ENCODE data around the gene MTCH2. TPM values are rescaled to one million over a fixed set of nuclear protein-coding genes. Genes with fewer than 3 reads are reported as not detected.
"Not testable (repeated sequence)": the region's sequence is repeated elsewhere in the genome, so short reads cannot be mapped to it uniquely, and the experiment has no call there.

The MTCH2 gene
- polyA plus RNA-seq, 4 donors = 103 to 149 (median 127) TPM

DNA sequence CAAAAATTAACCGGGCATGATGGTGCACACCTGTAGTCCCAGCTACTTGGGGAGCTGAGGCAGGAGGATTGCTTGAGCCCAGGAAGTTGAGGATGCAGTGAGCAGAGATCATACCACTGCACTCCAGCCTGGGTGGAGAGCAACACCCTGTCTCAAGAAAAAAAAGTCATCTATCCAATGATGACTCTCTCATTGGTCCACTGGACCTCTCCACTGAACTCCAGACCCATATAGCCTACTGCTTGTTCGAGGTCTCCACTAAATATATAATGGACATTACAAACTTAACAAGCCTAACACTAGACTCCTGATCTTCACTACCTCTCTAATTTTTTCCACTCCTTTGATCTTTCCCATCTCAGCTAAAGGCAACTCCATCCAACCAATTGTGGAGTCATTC lies 33.5 kb upstream of the MTCH2 start:
- no peak overlapping the region for H3K27ac ChIP-seq (ENCODE audit: low read depth in 1 of 3, low read length in 2 of 3)
- DNase-seq = no peak
- no peak overlapping the region for H3K4me3 ChIP-seq (ENCODE audit: low read depth in 1 of 3, low read length in 3 of 3)
- no peaks in the 10 kb centered on the region for H3K36me3 ChIP-seq (ENCODE audit: control insufficient read depth in 3 of 3, insufficient read depth in 2 of 3, low read depth in 1 of 3, low read length in 3 of 3)
- H3K9me3 ChIP-seq (ENCODE audit: control insufficient read depth in 2 of 2, insufficient read depth in 1 of 2, low read depth in 1 of 2, low read length in 1 of 2) = no peaks in the 10 kb centered on the region
- H3K27me3 ChIP-seq (ENCODE audit: control insufficient read depth in 3 of 3, insufficient read depth in 3 of 3, low read length in 3 of 3) = no peaks in the 10 kb centered on the region
- 84 to 94% (median 84%) methylated on average over 2 of the region's 2 CpGs for WGBS, 3 donors
- no peaks in the 10 kb centered on the region for H3K4me1 ChIP-seq (ENCODE audit: control insufficient read depth in 3 of 3, insufficient read depth in 2 of 3, low read depth in 1 of 3, low read length in 2 of 3)
- FAIRE-seq = no peak

- no peak for DNase-seq
- no peak overlapping the region for H3K4me3 ChIP-seq (ENCODE audit: low read depth in 1 of 3, low read length in 3 of 3)
- no peaks in the 10 kb centered on the region for H3K27me3 ChIP-seq (ENCODE audit: control insufficient read depth in 3 of 3, insufficient read depth in 3 of 3, low read length in 3 of 3)
- FAIRE-seq = no peak
- no peaks in the 10 kb centered on the region for H3K9me3 ChIP-seq (ENCODE audit: control insufficient read depth in 2 of 2, insufficient read depth in 1 of 2, low read depth in 1 of 2, low read length in 1 of 2)
- H3K4me1 ChIP-seq (ENCODE audit: control insufficient read depth in 3 of 3, insufficient read depth in 2 of 3, low read depth in 1 of 3, low read length in 2 of 3) = no peaks in the 10 kb centered on the region
- 92 to 98% (median 93%) methylated on average over 5 of the region's 5 CpGs for WGBS, 3 donors
- H3K27ac ChIP-seq (ENCODE audit: low read depth in 1 of 3, low read length in 2 of 3) = no peak overlapping the region
- H3K36me3 ChIP-seq (ENCODE audit: control insufficient read depth in 3 of 3, insufficient read depth in 2 of 3, low read depth in 1 of 3, low read length in 3 of 3) = no peaks in the 10 kb centered on the region
These were observed 29.9 kb upstream of the MTCH2 start for GRCh38 chr11:47672283-47672730.

DNA sequence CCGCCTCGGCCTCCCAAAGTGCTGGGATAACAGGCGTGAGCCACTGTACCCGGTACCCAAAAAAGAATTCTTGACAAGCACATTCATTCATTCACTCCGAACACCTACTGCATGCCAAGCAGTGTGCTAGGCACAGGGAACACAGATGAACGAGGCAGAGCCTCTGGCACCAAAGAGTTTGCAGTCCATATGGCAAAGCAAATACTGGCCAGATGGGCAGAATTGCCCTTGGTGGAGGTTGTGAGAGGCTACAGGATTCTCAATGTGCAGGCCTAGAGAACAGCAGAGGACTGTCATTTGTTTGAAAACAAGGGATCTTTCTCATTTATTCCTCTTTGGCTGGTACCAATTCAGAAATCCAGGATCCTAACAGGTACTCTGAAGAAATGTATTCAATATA lies 27.5 kb upstream of the MTCH2 start:
- FAIRE-seq (no peak), DNase-seq (no peak)
- H3K4me1 ChIP-seq (ENCODE audit: control insufficient read depth in 3 of 3, insufficient read depth in 2 of 3, low read depth in 1 of 3, low read length in 2 of 3) = no peaks in the 10 kb centered on the region
- H3K36me3 ChIP-seq (ENCODE audit: control insufficient read depth in 3 of 3, insufficient read depth in 2 of 3, low read depth in 1 of 3, low read length in 3 of 3) = peaks cover 0 to 3% (median 0%) of the 10 kb centered on the region in 3 donors
- WGBS, 3 donors = 94 to 96% (median 96%) methylated on average over 6 of the region's 6 CpGs
- H3K27me3 ChIP-seq (ENCODE audit: control insufficient read depth in 3 of 3, insufficient read depth in 3 of 3, low read length in 3 of 3) = no peaks in the 10 kb centered on the region
- no peaks in the 10 kb centered on the region for H3K9me3 ChIP-seq (ENCODE audit: control insufficient read depth in 2 of 2, insufficient read depth in 1 of 2, low read depth in 1 of 2, low read length in 1 of 2)
- H3K4me3 ChIP-seq (ENCODE audit: low read depth in 1 of 3, low read length in 3 of 3) = no peak overlapping the region
- no peak overlapping the region for H3K27ac ChIP-seq (ENCODE audit: low read depth in 1 of 3, low read length in 2 of 3)

DNA sequence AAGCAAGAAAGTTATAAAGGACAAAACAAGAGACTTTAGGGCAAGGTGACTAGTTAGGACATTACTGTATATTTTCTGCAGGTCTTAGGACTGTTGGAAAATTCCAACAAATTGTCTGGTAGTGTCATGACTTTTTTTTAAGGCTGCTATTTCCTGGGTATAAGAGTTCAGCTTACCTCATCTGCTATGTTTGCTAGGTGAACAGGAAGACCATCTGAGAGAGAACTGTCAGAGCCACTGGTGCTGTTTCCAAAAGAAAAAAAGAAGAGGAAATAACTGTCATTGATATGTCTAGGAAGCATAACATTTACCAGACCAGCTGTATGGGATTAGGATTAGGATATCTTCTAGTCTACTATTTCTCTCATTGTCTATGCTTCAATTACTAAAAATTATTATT lies 26.3 kb upstream of the MTCH2 start:
- FAIRE-seq = no peak
- H3K36me3 ChIP-seq (ENCODE audit: control insufficient read depth in 3 of 3, insufficient read depth in 2 of 3, low read depth in 1 of 3, low read length in 3 of 3) = peaks cover 0 to 3% (median 0%) of the 10 kb centered on the region in 3 donors
- DNase-seq = no peak
- H3K4me1 ChIP-seq (ENCODE audit: control insufficient read depth in 3 of 3, insufficient read depth in 2 of 3, low read depth in 1 of 3, low read length in 2 of 3) = no peaks in the 10 kb centered on the region
- no peak overlapping the region for H3K4me3 ChIP-seq (ENCODE audit: low read depth in 1 of 3, low read length in 3 of 3)
- H3K27me3 ChIP-seq (ENCODE audit: control insufficient read depth in 3 of 3, insufficient read depth in 3 of 3, low read length in 3 of 3) = no peaks in the 10 kb centered on the region
- no peaks in the 10 kb centered on the region for H3K9me3 ChIP-seq (ENCODE audit: control insufficient read depth in 2 of 2, insufficient read depth in 1 of 2, low read depth in 1 of 2, low read length in 1 of 2)
- no peak overlapping the region for H3K27ac ChIP-seq (ENCODE audit: low read depth in 1 of 3, low read length in 2 of 3)

- Histone ChIP-seq H3K27ac (ENCODE audit: low read depth in 1 of 3, low read length in 2 of 3) (no peak overlapping the region), H3K27me3 (ENCODE audit: control insufficient read depth in 3 of 3, insufficient read depth in 3 of 3, low read length in 3 of 3) (no peaks in the 10 kb centered on the region), H3K9me3 (ENCODE audit: control insufficient read depth in 2 of 2, insufficient read depth in 1 of 2, low read depth in 1 of 2, low read length in 1 of 2) (no peaks in the 10 kb centered on the region), H3K36me3 (ENCODE audit: control insufficient read depth in 3 of 3, insufficient read depth in 2 of 3, low read depth in 1 of 3, low read length in 3 of 3) (peaks cover 0 to 3% (median 0%) of the 10 kb centered on the region in 3 donors), H3K4me3 (ENCODE audit: low read depth in 1 of 3, low read length in 3 of 3) (no peak overlapping the region), H3K4me1 (ENCODE audit: control insufficient read depth in 3 of 3, insufficient read depth in 2 of 3, low read depth in 1 of 3, low read length in 2 of 3) (no peaks in the 10 kb centered on the region)
- no peak for FAIRE-seq
- no peak for DNase-seq
- 79 to 95% (median 84%) methylated on average over 2 of the region's 2 CpGs for WGBS, 3 donors
These were observed 25.2 kb upstream of the MTCH2 start for GRCh38 chr11:47667555-47667954.

DNA sequence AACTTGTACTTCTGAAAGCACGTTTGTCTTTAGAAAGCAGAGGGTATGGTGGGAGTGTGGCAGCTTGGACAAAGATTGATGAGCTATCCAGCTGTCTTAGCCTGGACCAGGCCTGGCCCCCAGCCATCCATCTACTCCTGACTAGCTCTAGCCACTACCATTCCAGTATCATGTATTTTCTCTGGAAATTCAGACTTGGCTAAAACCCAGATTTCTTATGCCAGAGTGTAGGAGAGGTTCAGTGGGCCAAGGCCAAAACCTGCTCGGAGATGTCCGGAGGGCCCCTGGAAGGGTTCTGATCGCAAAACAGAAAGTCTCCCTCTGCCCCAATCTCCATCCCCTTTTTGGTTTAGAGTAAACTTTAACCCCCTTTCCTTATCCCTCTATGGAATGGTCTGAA lies 24.8 kb upstream of the MTCH2 start:
- no peaks in the 10 kb centered on the region for H3K9me3 ChIP-seq (ENCODE audit: control insufficient read depth in 2 of 2, insufficient read depth in 1 of 2, low read depth in 1 of 2, low read length in 1 of 2)
- peaks cover 0 to 3% (median 0%) of the 10 kb centered on the region in 3 donors for H3K36me3 ChIP-seq (ENCODE audit: control insufficient read depth in 3 of 3, insufficient read depth in 2 of 3, low read depth in 1 of 3, low read length in 3 of 3)
- no peak for FAIRE-seq
- DNase-seq = no peak
- H3K27me3 ChIP-seq (ENCODE audit: control insufficient read depth in 3 of 3, insufficient read depth in 3 of 3, low read length in 3 of 3) = no peaks in the 10 kb centered on the region
- WGBS, 3 donors = 81 to 100% (median 94%) methylated on average over 4 of the region's 4 CpGs
- H3K4me1 ChIP-seq (ENCODE audit: control insufficient read depth in 3 of 3, insufficient read depth in 2 of 3, low read depth in 1 of 3, low read length in 2 of 3) = no peaks in the 10 kb centered on the region
- H3K27ac ChIP-seq (ENCODE audit: low read depth in 1 of 3, low read length in 2 of 3) = no peak overlapping the region
- H3K4me3 ChIP-seq (ENCODE audit: low read depth in 1 of 3, low read length in 3 of 3) = no peak overlapping the region

GRCh38 chr11:47664936-47665335 lies 22.6 kb upstream of the MTCH2 start:
- not testable (repeated sequence) for DNase-seq; FAIRE-seq; H3K36me3 ChIP-seq (ENCODE audit: control insufficient read depth in 3 of 3, insufficient read depth in 2 of 3, low read depth in 1 of 3, low read length in 3 of 3); H3K27me3 ChIP-seq (ENCODE audit: control insufficient read depth in 3 of 3, insufficient read depth in 3 of 3, low read length in 3 of 3); H3K27ac ChIP-seq (ENCODE audit: low read depth in 1 of 3, low read length in 2 of 3); H3K4me3 ChIP-seq (ENCODE audit: low read depth in 1 of 3, low read length in 3 of 3); H3K4me1 ChIP-seq (ENCODE audit: control insufficient read depth in 3 of 3, insufficient read depth in 2 of 3, low read depth in 1 of 3, low read length in 2 of 3); H3K9me3 ChIP-seq (ENCODE audit: control insufficient read depth in 2 of 2, insufficient read depth in 1 of 2, low read depth in 1 of 2, low read length in 1 of 2)
- 94 to 96% (median 96%) methylated on average over 4 of the region's 4 CpGs for WGBS, 3 donors

DNA sequence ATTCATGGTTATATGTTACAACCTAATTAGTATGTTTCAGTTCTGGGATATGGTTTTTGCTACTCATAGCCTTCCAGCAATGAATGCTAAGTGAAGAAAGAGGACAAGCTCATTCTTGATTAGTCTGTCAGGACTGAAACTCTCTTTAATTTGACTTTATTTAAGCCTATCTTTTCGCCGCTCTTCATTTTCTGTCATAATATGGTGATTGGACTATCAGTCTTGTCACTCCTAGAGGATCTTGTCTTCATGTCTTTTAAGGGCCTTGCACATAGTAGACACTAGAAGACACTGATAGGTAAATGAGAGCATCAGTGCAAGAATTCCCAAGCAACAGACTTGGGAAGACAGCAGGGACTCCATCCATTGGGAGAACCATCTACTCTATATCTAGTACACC lies 18.9 kb upstream of the MTCH2 start:
- Histone ChIP-seq H3K27me3 (ENCODE audit: control insufficient read depth in 3 of 3, insufficient read depth in 3 of 3, low read length in 3 of 3) (no peaks in the 10 kb centered on the region), H3K4me1 (ENCODE audit: control insufficient read depth in 3 of 3, insufficient read depth in 2 of 3, low read depth in 1 of 3, low read length in 2 of 3) (no peaks in the 10 kb centered on the region), H3K9me3 (ENCODE audit: control insufficient read depth in 2 of 2, insufficient read depth in 1 of 2, low read depth in 1 of 2, low read length in 1 of 2) (no peaks in the 10 kb centered on the region), H3K27ac (ENCODE audit: low read depth in 1 of 3, low read length in 2 of 3) (no peak overlapping the region), H3K4me3 (ENCODE audit: low read depth in 1 of 3, low read length in 3 of 3) (no peak overlapping the region), H3K36me3 (ENCODE audit: control insufficient read depth in 3 of 3, insufficient read depth in 2 of 3, low read depth in 1 of 3, low read length in 3 of 3) (no peaks in the 10 kb centered on the region)
- WGBS, 3 donors = 92 to 100% (median 96%) methylated on average over 2 of the region's 2 CpGs
- FAIRE-seq = no peak
- DNase-seq = no peak

- no peak for FAIRE-seq
These were observed 16.9 kb upstream of the MTCH2 start for GRCh38 chr11:47659276-47659675.

More at GRCh38 chr11:47659276-47659675, 16.9 kb upstream of the MTCH2 start:
- 77 to 91% (median 90%) methylated on average over 4 of the region's 4 CpGs for WGBS, 3 donors
- Histone ChIP-seq H3K27ac (ENCODE audit: low read depth in 1 of 3, low read length in 2 of 3) (no peak overlapping the region), H3K4me1 (ENCODE audit: control insufficient read depth in 3 of 3, insufficient read depth in 2 of 3, low read depth in 1 of 3, low read length in 2 of 3) (no peaks in the 10 kb centered on the region), H3K27me3 (ENCODE audit: control insufficient read depth in 3 of 3, insufficient read depth in 3 of 3, low read length in 3 of 3) (no peaks in the 10 kb centered on the region), H3K4me3 (ENCODE audit: low read depth in 1 of 3, low read length in 3 of 3) (no peak overlapping the region), H3K36me3 (ENCODE audit: control insufficient read depth in 3 of 3, insufficient read depth in 2 of 3, low read depth in 1 of 3, low read length in 3 of 3) (no peaks in the 10 kb centered on the region), H3K9me3 (ENCODE audit: control insufficient read depth in 2 of 2, insufficient read depth in 1 of 2, low read depth in 1 of 2, low read length in 1 of 2) (no peaks in the 10 kb centered on the region)
- no peak for DNase-seq

Data from small intestine (tissue), 7 donors.